Measurements from ENCODE around the gene VDR. TPM values are rescaled to one million over a fixed set of nuclear protein-coding genes. Genes with fewer than 3 reads are reported as not detected.

VDR gene
- total RNA-seq, 1 donor from 2014 or later: not detected

DNA sequence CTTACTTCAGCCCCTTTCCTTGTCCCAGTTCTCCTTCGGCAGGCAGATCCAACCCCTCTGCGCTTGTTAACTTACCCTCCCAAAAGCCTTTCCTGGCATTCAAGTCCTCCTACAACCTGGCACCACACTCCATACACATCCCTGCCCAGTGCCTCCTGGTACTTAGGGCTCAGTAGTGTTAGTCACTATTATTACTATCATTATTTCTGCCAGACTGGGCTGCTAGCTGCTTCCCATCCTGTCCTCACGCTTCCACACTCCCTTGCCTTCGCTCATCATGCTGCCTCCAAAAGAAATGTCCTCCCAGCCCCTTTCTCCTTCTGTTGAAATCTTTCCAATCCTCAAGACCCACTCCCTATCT is 83.5 kb downstream of the VDR start:
- TF ChIP-seq EZH2 (IDR thresholded peaks at IDR 0.05) (no peak), EZH2phosphoT487 (IDR thresholded peaks at IDR 0.05) (no peak)
- TF ChIP-seq, protein P1, sequence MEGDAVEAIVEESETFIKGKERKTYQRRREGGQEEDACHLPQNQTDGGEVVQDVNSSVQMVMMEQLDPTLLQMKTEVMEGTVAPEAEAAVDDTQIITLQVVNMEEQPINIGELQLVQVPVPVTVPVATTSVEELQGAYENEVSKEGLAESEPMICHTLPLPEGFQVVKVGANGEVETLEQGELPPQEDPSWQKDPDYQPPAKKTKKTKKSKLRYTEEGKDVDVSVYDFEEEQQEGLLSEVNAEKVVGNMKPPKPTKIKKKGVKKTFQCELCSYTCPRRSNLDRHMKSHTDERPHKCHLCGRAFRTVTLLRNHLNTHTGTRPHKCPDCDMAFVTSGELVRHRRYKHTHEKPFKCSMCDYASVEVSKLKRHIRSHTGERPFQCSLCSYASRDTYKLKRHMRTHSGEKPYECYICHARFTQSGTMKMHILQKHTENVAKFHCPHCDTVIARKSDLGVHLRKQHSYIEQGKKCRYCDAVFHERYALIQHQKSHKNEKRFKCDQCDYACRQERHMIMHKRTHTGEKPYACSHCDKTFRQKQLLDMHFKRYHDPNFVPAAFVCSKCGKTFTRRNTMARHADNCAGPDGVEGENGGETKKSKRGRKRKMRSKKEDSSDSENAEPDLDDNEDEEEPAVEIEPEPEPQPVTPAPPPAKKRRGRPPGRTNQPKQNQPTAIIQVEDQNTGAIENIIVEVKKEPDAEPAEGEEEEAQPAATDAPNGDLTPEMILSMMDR (IDR thresholded peaks at IDR 0.05): no peak
- Histone ChIP-seq H3K9me3 (ENCODE audit: low read depth) (no peaks in the 10 kb centered on the region), H3F3A (ENCODE audit: low read depth) (peaks cover 37% of the 10 kb centered on the region), H3K36me3 (no peaks in the 10 kb centered on the region), H3K79me2 (ENCODE audit: low read depth) (peaks cover 29% of the 10 kb centered on the region), H3K4me3 (no peak overlapping the region), H2AFZ (replicated peaks) (no peak overlapping the region), H3K27ac (no peak overlapping the region), H3K27me3 (peaks cover 22% of the 10 kb centered on the region), H3K4me1 (peaks cover 36% of the 10 kb centered on the region), H4K20me1 (ENCODE audit: low read depth) (peaks cover 5% of the 10 kb centered on the region), H3K4me2 (peak overlapping the region; percentile 98), H3K9ac (no peak overlapping the region)
- H3K9me3 Mint-ChIP-seq: no peaks in the 10 kb centered on the region
- H3K36me3 Mint-ChIP-seq: no peaks in the 10 kb centered on the region
- peaks cover 76% of the 10 kb centered on the region for H3K4me1 Mint-ChIP-seq
- H3K27ac Mint-ChIP-seq: peak overlapping the region; percentile 100
- H3K4me3 Mint-ChIP-seq: peak overlapping the region; percentile 96
- H3K27me3 Mint-ChIP-seq (ENCODE audit: insufficient read depth, low read depth): peaks cover 18% of the 10 kb centered on the region
- DNase-seq (ENCODE audit: low spot score): no peak

DNA sequence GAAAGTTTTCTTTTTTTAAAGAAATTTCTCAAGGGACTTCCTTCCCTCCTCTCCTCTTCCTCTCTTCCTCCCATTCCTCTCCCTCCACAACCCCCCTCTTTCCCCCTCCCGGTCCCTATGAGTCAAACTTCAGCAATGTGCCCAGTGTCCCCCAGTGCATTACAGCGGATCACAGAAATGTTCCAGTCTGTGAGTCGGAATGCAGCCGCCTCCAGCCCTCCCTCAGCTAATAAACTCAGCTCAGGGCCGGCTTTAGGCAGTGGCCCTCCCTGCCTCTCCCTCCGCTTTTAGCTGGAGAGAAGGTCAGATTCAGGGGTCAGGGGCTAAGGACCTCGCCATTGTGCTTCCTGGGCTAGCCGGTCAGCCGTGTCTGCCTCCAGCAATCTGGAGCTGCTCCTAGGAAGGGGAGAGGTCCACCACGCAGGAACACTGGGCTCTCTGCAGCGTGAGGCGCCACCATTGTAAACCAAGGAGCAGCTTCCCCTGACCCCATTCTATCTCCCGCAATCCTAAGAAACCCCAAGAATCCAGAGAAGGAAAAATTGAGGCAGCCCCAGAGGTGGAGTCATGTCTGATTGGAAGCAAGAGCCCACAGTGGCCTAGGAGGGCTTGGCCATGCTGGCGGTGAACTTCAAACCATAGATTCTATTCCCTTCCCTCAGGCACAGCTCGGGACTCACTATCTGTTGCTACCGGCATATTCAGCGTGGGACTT is 84.0 kb downstream of the VDR start:
- Histone ChIP-seq H3K9me3 (ENCODE audit: low read depth) (no peaks in the 10 kb centered on the region), H3K4me2 (peak overlapping the region; percentile 98), H3K27ac (no peak overlapping the region), H3K9ac (no peak overlapping the region), H3K79me2 (ENCODE audit: low read depth) (peaks cover 35% of the 10 kb centered on the region), H3F3A (ENCODE audit: low read depth) (peaks cover 37% of the 10 kb centered on the region), H3K4me3 (peak overlapping the region; percentile 84), H2AFZ (replicated peaks) (no peak overlapping the region), H4K20me1 (ENCODE audit: low read depth) (peaks cover 5% of the 10 kb centered on the region), H3K27me3 (peaks cover 22% of the 10 kb centered on the region), H3K36me3 (no peaks in the 10 kb centered on the region), H3K4me1 (peaks cover 36% of the 10 kb centered on the region)
- peak overlapping the region; percentile 96 for H3K4me3 Mint-ChIP-seq
- peaks cover 20% of the 10 kb centered on the region for H3K27me3 Mint-ChIP-seq (ENCODE audit: insufficient read depth, low read depth)
- TF ChIP-seq, protein P1 (IDR thresholded peaks at IDR 0.05): no peak
- TF ChIP-seq EZH2phosphoT487 (IDR thresholded peaks at IDR 0.05) (no peak), EZH2 (IDR thresholded peaks at IDR 0.05) (no peak)
- peaks cover 77% of the 10 kb centered on the region for H3K4me1 Mint-ChIP-seq
- peak overlapping the region; percentile 100 for H3K27ac Mint-ChIP-seq
- no peaks in the 10 kb centered on the region for H3K9me3 Mint-ChIP-seq
- H3K36me3 Mint-ChIP-seq: no peaks in the 10 kb centered on the region
- DNase-seq (ENCODE audit: low spot score): peak; percentile 94

DNA sequence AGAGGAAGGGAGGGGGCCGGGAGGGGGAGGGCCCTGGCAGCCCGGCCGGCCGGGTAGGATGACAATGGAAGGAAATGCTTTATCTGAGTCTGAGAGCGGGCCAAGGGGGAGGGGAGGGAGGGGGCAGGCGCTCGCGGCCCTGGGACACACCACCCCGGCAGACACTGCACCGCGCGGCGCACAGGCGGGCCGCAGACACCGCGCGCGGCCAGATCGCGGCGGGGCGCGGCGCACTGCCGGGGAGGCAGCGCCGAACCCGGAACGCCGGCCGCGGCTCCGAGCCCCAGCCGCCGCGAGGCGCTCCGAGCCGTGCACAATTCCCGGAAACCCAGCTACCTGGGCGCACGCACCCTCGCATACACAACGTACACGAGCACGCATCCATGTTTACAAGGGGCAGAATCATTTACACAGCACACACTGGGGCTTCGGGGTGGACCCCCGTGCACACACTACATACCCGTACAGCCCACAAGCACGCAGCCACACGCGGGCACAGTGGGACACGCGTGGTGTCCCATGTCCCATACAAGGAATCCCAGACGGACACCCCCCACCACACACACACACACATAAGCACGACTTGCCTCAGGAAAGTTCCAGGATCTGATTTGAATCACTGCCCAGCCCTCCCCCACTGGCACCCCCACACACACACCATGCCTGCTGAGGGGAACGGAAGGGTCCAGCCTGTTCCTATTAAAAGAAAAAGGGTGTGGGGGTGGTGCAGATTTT is 84.7 kb downstream of the VDR start, which contains the start of gene HDAC7:
HDAC7 (minus strand) TSS at position 8 of the 735 bp plus-strand sequence. CDS start 118 bp downstream, outside the sequence.
- H3K4me2 ChIP-seq: peak within 1 kb of the TSS; percentile 98
- no peak within 1 kb of the TSS for H3K9ac ChIP-seq
- peaks cover 42% of the 10 kb centered on the region for H3K79me2 ChIP-seq (ENCODE audit: low read depth)
- Mint-ChIP-seq H3K4me1 (peaks cover 72% of the 10 kb centered on the region), H3K27me3 (ENCODE audit: insufficient read depth, low read depth) (peaks cover 16% of the 10 kb centered on the region), H3K9me3 (no peaks in the 10 kb centered on the region), H3K4me3 (peak within 1 kb of the TSS; percentile 96), H3K36me3 (peaks cover under 1% of the 10 kb centered on the region), H3K27ac (peak within 1 kb of the TSS; percentile 100)
- H2AFZ ChIP-seq (replicated peaks): no peak within 1 kb of the TSS
- H3K27me3 ChIP-seq: peaks cover 22% of the 10 kb centered on the region
- H3K9me3 ChIP-seq (ENCODE audit: low read depth): no peaks in the 10 kb centered on the region
- H3F3A ChIP-seq (ENCODE audit: low read depth): peaks cover 37% of the 10 kb centered on the region
- peaks cover 36% of the 10 kb centered on the region for H3K4me1 ChIP-seq
- peaks cover 5% of the 10 kb centered on the region for H4K20me1 ChIP-seq (ENCODE audit: low read depth)
- H3K4me3 ChIP-seq: peak within 1 kb of the TSS; percentile 84
- peak; percentile 86 for DNase-seq (ENCODE audit: low spot score)
- no peaks in the 10 kb centered on the region for H3K36me3 ChIP-seq
- no peak for TF ChIP-seq EZH2 (IDR thresholded peaks at IDR 0.05)
- no peak for TF ChIP-seq EZH2phosphoT487 (IDR thresholded peaks at IDR 0.05)
- TF ChIP-seq, protein P1 (IDR thresholded peaks at IDR 0.05): no peak
- H3K27ac ChIP-seq: no peak within 1 kb of the TSS
